ENCODE measurements around the gene RNF141. TPM values are rescaled to one million over a fixed set of nuclear protein-coding genes. Genes with fewer than 3 reads are reported as not detected.

RNF141 gene
- total and polyA plus RNA-seq, 2 donors (not counting 3 experiments of a cell fraction or from before 2014, with no cell fraction given) = 9.4 to 32.4 TPM

- Histone ChIP-seq H3K79me2 (ENCODE audit: control insufficient read depth, insufficient read depth, low read length) (no peaks in the 10 kb centered on the region), H3K27ac (ENCODE audit: insufficient read depth, low read depth, low read length) (no peak overlapping the region), H3K9ac (replicated peaks; ENCODE audit: extremely low read depth, insufficient read depth, low read length) (no peak overlapping the region), H3K36me3 (ENCODE audit: control insufficient read depth in 2 of 2, extremely low read depth in 1 of 2, insufficient read depth in 2 of 2, low read length in 2 of 2) (peaks cover 0 to 5% of the 10 kb centered on the region in 2 experiments), H4K20me1 (replicated peaks; ENCODE audit: control insufficient read depth, extremely low read depth, insufficient read depth, low read length) (no peaks in the 10 kb centered on the region), H2AFZ (ENCODE audit: low read depth, low read length) (no peak overlapping the region), H3K4me2 (ENCODE audit: insufficient read depth, low read length) (no peak overlapping the region), H3K9me3 (replicated peaks; ENCODE audit: control insufficient read depth, insufficient read depth, low read length) (no peaks in the 10 kb centered on the region), H3K9me1 (replicated peaks; ENCODE audit: control insufficient read depth, extremely low read depth, insufficient read depth, low read length) (no peaks in the 10 kb centered on the region), H3K27me3 (ENCODE audit: control insufficient read depth in 2 of 2, insufficient read depth in 2 of 2, low read length in 2 of 2) (no peaks in the 10 kb centered on the region), H3K4me1 (ENCODE audit: control insufficient read depth, extremely low read depth, insufficient read depth, low read length) (peaks cover 56% of the 10 kb centered on the region), H3K4me3 (replicated peaks in 1 of 3; ENCODE audit: insufficient read depth in 1 of 3, low read depth in 1 of 3, low read length in 3 of 3) (no peak overlapping the region)
- DNase-seq (ENCODE audit: low read depth, low spot score) (peak; percentile 25), FAIRE-seq (no peak)
- TF ChIP-seq FOS (IDR thresholded peaks at IDR 0.05; ENCODE audit: borderline replicate concordance, insufficient read depth, low read length) (no peak), POLR2A (IDR thresholded peaks at IDR 0.05; ENCODE audit: low read depth, low read length) (no peak), EZH2 (IDR thresholded peaks at IDR 0.05; ENCODE audit: borderline replicate concordance, low read depth, low read length, severe bottlenecking) (no peak), JUN (IDR thresholded peaks at IDR 0.05; ENCODE audit: borderline replicate concordance, insufficient read depth, insufficient read length, low read depth) (no peak), MYC (IDR thresholded peaks at IDR 0.05; ENCODE audit: low read depth, low read length) (no peak), POLR2AphosphoS5 (IDR thresholded peaks at IDR 0.05; ENCODE audit: insufficient read depth, low read depth, low read length) (no peak), CTCF (IDR thresholded peaks at IDR 0.05; ENCODE audit: extremely low read depth in 1 of 2, insufficient read depth in 1 of 2, low read depth in 1 of 2, low read length in 2 of 2) (no peak), MAX (IDR thresholded peaks at IDR 0.05; ENCODE audit: insufficient read depth, insufficient read length) (no peak), GATA2 (IDR thresholded peaks at IDR 0.05; ENCODE audit: insufficient read depth, insufficient read length, low read depth, low read length) (no peak)
- POLR2A ChIA-PET = no interaction called here
- no TSS peak for BruUV-seq (replicated peaks)
- dilution Hi-C loops (cut with MboI; ENCODE audit: extremely low pct_ligation_motif_present, low sequenced_read_pairs) (no loop called here), intact Hi-C loops (cut with micrococcal nuclease) (no loop called here)
- CTCF ChIA-PET = interaction anchor here (1.2 kb wide), 2 partner anchors 8 to 18 kb away, joined by 3 read pairs; partner anchors contain the start of gene RNF141
These were observed 18.1 kb downstream of the RNF141 start for GRCh38 chr11:10522921-10523320.
